SU-DHL-6 (cell line): Measurements from ENCODE around the gene TSNAX.

Experiments used
- CTCF ChIP-seq: fragments of 200-600 bp; sonication (generic); IDR thresholded peaks from one replicate; pipeline ENCODE4 v1.5.1; 2017; ENCODE audit warnings: antibody characterized with exemption, mild to moderate bottlenecking, low read length, moderate library complexity; ENCODE audit not compliant: insufficient read depth, poor library complexity, severe bottlenecking
- EZH2phosphoT487 ChIP-seq: fragments of 200-600 bp; sonication (generic), shearing (Covaris generic); conservative IDR thresholded peaks from 2 replicates; pipeline ENCODE4 v1.6.1; 2018; ENCODE audit warnings: mild to moderate bottlenecking, antibody characterized with exemption, low read length, moderate library complexity, mixed read lengths

- TF ChIP-seq CTCF, result no peak
- no peak for TF ChIP-seq EZH2phosphoT487
Measured at GRCh38 chr1:231606712-231607111, 78.2 kb downstream of the TSNAX start.
